ENCODE measurements around the gene PIKFYVE. TPM values are rescaled to one million over a fixed set of nuclear protein-coding genes. Genes with fewer than 3 reads are reported as not detected.
A peak's percentile ranks its signal among the peaks of the same experiment; 100 is the strongest.

PIKFYVE gene
- total RNA-seq, 1 experiment from 2014 or later: 26.4 TPM

- Mint-ChIP-seq H3K4me3 (ENCODE audit: low read depth, unreplicated experiment) (no peak overlapping the region), H3K9me3 (ENCODE audit: low read depth, unreplicated experiment) (peaks cover 4% of the 10 kb centered on the region), H3K27me3 (ENCODE audit: unreplicated experiment) (no peaks in the 10 kb centered on the region), H3K4me1 (ENCODE audit: low read depth, unreplicated experiment) (peaks cover 8% of the 10 kb centered on the region), H3K36me3 (ENCODE audit: insufficient read depth, unreplicated experiment) (no peaks in the 10 kb centered on the region), H3K27ac (ENCODE audit: unreplicated experiment) (no peak overlapping the region)
- CTCF ChIA-PET: no interaction called here
- TF ChIP-seq CTCF (IDR thresholded peaks at IDR 0.05; ENCODE audit: unreplicated experiment): no peak
- no peak for DNase-seq
- no TSS peak for BruUV-seq (replicated peaks)
- intact Hi-C loops (cut with micrococcal nuclease; ENCODE audit: unreplicated experiment): no loop called here
Observed at GRCh38 chr2:208227581-208228232, 38.3 kb upstream of the PIKFYVE start.

GRCh38 chr2:208228476-208228875 is 37.6 kb upstream of the PIKFYVE start:
- no peak for DNase-seq
- no peak overlapping the region for H3K27ac Mint-ChIP-seq (ENCODE audit: unreplicated experiment)
- no TSS peak for BruUV-seq (replicated peaks)
- peaks cover 8% of the 10 kb centered on the region for H3K4me1 Mint-ChIP-seq (ENCODE audit: low read depth, unreplicated experiment)
- H3K9me3 Mint-ChIP-seq (ENCODE audit: low read depth, unreplicated experiment): peaks cover 4% of the 10 kb centered on the region
- CTCF ChIA-PET: no interaction called here
- H3K27me3 Mint-ChIP-seq (ENCODE audit: unreplicated experiment): no peaks in the 10 kb centered on the region
- no peak overlapping the region for H3K4me3 Mint-ChIP-seq (ENCODE audit: low read depth, unreplicated experiment)
- TF ChIP-seq CTCF (IDR thresholded peaks at IDR 0.05; ENCODE audit: unreplicated experiment): no peak
- intact Hi-C loops (cut with micrococcal nuclease; ENCODE audit: unreplicated experiment): no loop called here
- no peaks in the 10 kb centered on the region for H3K36me3 Mint-ChIP-seq (ENCODE audit: insufficient read depth, unreplicated experiment)

- TF ChIP-seq CTCF (IDR thresholded peaks at IDR 0.05; ENCODE audit: unreplicated experiment): no peak
- Mint-ChIP-seq H3K4me3 (ENCODE audit: low read depth, unreplicated experiment) (no peak overlapping the region), H3K36me3 (ENCODE audit: insufficient read depth, unreplicated experiment) (peaks cover 31% of the 10 kb centered on the region), H3K27me3 (ENCODE audit: unreplicated experiment) (no peaks in the 10 kb centered on the region), H3K4me1 (ENCODE audit: low read depth, unreplicated experiment) (peaks cover 8% of the 10 kb centered on the region), H3K27ac (ENCODE audit: unreplicated experiment) (peak overlapping the region; percentile 8), H3K9me3 (ENCODE audit: low read depth, unreplicated experiment) (peaks cover 4% of the 10 kb centered on the region)
- DNase-seq: no peak
- BruUV-seq (replicated peaks): no TSS peak
- CTCF ChIA-PET: interaction anchor here (0.8 to 0.9 kb wide), 2 partner anchors 19 to 71 kb away, joined by 3 read pairs; no protein-coding TSS in a partner anchor
- intact Hi-C loops (cut with micrococcal nuclease; ENCODE audit: unreplicated experiment): no loop called here
Observed at GRCh38 chr2:208234786-208235185, 31.3 kb upstream of the PIKFYVE start.

- Mint-ChIP-seq H3K9me3 (ENCODE audit: low read depth, unreplicated experiment) (peaks cover 4% of the 10 kb centered on the region), H3K4me1 (ENCODE audit: low read depth, unreplicated experiment) (peaks cover 8% of the 10 kb centered on the region), H3K36me3 (ENCODE audit: insufficient read depth, unreplicated experiment) (peaks cover 33% of the 10 kb centered on the region), H3K4me3 (ENCODE audit: low read depth, unreplicated experiment) (no peak overlapping the region), H3K27ac (ENCODE audit: unreplicated experiment) (peak overlapping the region; percentile 14), H3K27me3 (ENCODE audit: unreplicated experiment) (no peaks in the 10 kb centered on the region)
- no peak for TF ChIP-seq CTCF (IDR thresholded peaks at IDR 0.05; ENCODE audit: unreplicated experiment)
- intact Hi-C loops (cut with micrococcal nuclease; ENCODE audit: unreplicated experiment): no loop called here
- BruUV-seq (replicated peaks): no TSS peak
- no peak for DNase-seq
- CTCF ChIA-PET: no interaction called here
Observed at GRCh38 chr2:208235860-208236259, 30.2 kb upstream of the PIKFYVE start.
